Stimulated activated memory B cell treated with anti-CD40 and anti-IgM and Interleukin-4, amounts not matched to agents 10 μg/mL and 1 μg/mL and 100 μg/mL, for 72 hours (primary cell): ENCODE data around the gene KIN.
"Not testable (repeated sequence)": the region's sequence is repeated elsewhere in the genome, so short reads cannot be mapped to it uniquely, and the experiment has no call there.

ENCODE experiments used
- ATAC-seq: fragments of 150-1000 bp; cut with Tn5 transposase; 2 replicates; pipeline ENCODE4 v1.10.0; 2021
- H3K27ac Mint-ChIP-seq: one replicate; pipeline ENCODE4 v1.8.0; 2022; ENCODE audit warnings: mild to moderate bottlenecking, mixed read lengths
- H3K27me3 Mint-ChIP-seq: one replicate; pipeline ENCODE4 v1.8.0; 2022; ENCODE audit warnings: mixed read lengths
- H3K36me3 Mint-ChIP-seq: one replicate; pipeline ENCODE4 v1.8.0; 2022; ENCODE audit warnings: mixed read lengths
- H3K4me1 Mint-ChIP-seq: one replicate; pipeline ENCODE4 v1.8.0; 2022; ENCODE audit warnings: mixed read lengths
- H3K4me3 Mint-ChIP-seq: one replicate; pipeline ENCODE4 v1.8.0; 2022; ENCODE audit warnings: mild to moderate bottlenecking, moderate library complexity, mixed read lengths
- H3K9me3 Mint-ChIP-seq: one replicate; pipeline ENCODE4 v1.8.0; 2022; ENCODE audit warnings: mixed read lengths

The KIN gene

GRCh38 chr10:7810443-7810842 lies 22.6 kb upstream of the KIN start:
- peaks cover 6% of the 10 kb centered on the region for H3K36me3 Mint-ChIP-seq
- H3K4me1 Mint-ChIP-seq, result no peaks in the 10 kb centered on the region
- peaks cover 9% of the 10 kb centered on the region for H3K27me3 Mint-ChIP-seq
- no peak overlapping the region for H3K27ac Mint-ChIP-seq
- ATAC-seq, result no peak
- H3K9me3 Mint-ChIP-seq, result no peaks in the 10 kb centered on the region
- H3K4me3 Mint-ChIP-seq, result no peak overlapping the region

DNA sequence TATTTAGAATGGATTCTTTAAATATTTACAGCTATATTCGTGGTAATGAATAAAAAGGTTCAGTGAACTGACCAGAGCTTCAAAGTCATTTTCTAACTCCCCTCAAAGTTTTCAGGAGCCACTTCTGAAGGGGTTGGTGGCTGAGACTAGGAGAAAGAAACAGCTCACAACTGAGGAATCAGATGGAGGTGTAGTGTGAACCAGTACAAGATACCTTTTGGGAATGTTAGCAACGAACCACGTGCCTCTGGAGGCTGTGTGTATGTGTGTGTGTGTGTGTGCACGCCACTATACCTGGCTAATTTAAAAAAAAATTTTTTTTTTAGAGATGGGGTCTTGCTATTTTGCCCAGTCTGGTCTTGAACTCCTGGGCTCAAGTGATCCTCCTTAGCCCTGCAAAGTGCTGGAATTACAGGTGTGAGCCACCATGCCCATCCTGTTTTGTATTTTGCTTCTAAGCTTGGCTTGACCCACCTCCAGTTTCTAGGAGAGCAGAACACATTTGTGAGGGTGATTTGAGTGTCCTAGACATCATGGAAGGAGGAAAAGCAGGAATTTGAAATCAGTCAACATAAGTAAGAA lies 21.0 kb upstream of the KIN start:
- Mint-ChIP-seq H3K36me3 (peaks cover 22% of the 10 kb centered on the region), H3K4me3 (no peak overlapping the region), H3K27me3 (peaks cover 9% of the 10 kb centered on the region), H3K4me1 (no peaks in the 10 kb centered on the region), H3K9me3 (no peaks in the 10 kb centered on the region), H3K27ac (no peak overlapping the region)
- no peak for ATAC-seq

DNA sequence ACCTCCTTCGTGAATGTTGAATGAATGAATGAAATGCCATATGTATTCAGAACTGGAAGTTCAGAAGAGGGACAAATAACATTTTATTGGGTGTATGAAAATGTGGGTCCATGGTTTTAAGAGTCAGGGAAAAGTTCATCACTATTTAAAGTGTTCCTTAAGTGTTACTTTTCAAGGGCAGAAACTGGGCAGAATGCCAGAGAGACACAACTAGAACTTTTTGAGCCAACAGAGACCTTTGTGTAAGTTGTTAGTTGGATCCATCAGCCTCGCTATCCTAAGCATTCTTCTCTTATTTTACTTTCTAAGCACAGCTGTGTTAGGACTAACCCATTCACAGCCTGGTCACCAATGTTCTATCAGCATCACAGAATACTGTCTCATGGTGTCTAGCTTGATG lies 16.9 kb upstream of the KIN start:
- Mint-ChIP-seq H3K27ac (no peak overlapping the region), H3K4me1 (no peaks in the 10 kb centered on the region), H3K4me3 (no peak overlapping the region), H3K36me3 (peaks cover 36% of the 10 kb centered on the region), H3K27me3 (no peaks in the 10 kb centered on the region), H3K9me3 (no peaks in the 10 kb centered on the region)
- ATAC-seq, result no peak

- Mint-ChIP-seq H3K36me3 (peaks cover 41% of the 10 kb centered on the region), H3K27ac (no peak overlapping the region), H3K4me1 (no peaks in the 10 kb centered on the region), H3K4me3 (no peak overlapping the region), H3K9me3 (no peaks in the 10 kb centered on the region), H3K27me3 (no peaks in the 10 kb centered on the region)
- ATAC-seq, result no peak
Observed at GRCh38 chr10:7804216-7804615, 16.4 kb upstream of the KIN start.

- Mint-ChIP-seq H3K4me3 (no peak overlapping the region), H3K36me3 (peaks cover 51% of the 10 kb centered on the region), H3K27me3 (no peaks in the 10 kb centered on the region), H3K4me1 (no peaks in the 10 kb centered on the region), H3K27ac (no peak overlapping the region), H3K9me3 (no peaks in the 10 kb centered on the region)
- ATAC-seq, result no peak
Observed at GRCh38 chr10:7802606-7803005, 14.8 kb upstream of the KIN start.

- Mint-ChIP-seq H3K36me3 (peaks cover 53% of the 10 kb centered on the region), H3K9me3 (no peaks in the 10 kb centered on the region), H3K27ac (no peak overlapping the region), H3K4me3 (no peak overlapping the region), H3K4me1 (peaks cover 41% of the 10 kb centered on the region), H3K27me3 (no peaks in the 10 kb centered on the region)
- ATAC-seq, result no peak
Observed at GRCh38 chr10:7797582-7797981, 9.8 kb upstream of the KIN start.

- no peaks in the 10 kb centered on the region for H3K27me3 Mint-ChIP-seq
- H3K36me3 Mint-ChIP-seq, result peaks cover 61% of the 10 kb centered on the region
- no peak overlapping the region for H3K4me3 Mint-ChIP-seq
- H3K27ac Mint-ChIP-seq, result no peak overlapping the region
- no peaks in the 10 kb centered on the region for H3K9me3 Mint-ChIP-seq
- ATAC-seq, result no peak
- peaks cover 60% of the 10 kb centered on the region for H3K4me1 Mint-ChIP-seq
Observed at GRCh38 chr10:7795605-7796004, 7.8 kb upstream of the KIN start.

DNA sequence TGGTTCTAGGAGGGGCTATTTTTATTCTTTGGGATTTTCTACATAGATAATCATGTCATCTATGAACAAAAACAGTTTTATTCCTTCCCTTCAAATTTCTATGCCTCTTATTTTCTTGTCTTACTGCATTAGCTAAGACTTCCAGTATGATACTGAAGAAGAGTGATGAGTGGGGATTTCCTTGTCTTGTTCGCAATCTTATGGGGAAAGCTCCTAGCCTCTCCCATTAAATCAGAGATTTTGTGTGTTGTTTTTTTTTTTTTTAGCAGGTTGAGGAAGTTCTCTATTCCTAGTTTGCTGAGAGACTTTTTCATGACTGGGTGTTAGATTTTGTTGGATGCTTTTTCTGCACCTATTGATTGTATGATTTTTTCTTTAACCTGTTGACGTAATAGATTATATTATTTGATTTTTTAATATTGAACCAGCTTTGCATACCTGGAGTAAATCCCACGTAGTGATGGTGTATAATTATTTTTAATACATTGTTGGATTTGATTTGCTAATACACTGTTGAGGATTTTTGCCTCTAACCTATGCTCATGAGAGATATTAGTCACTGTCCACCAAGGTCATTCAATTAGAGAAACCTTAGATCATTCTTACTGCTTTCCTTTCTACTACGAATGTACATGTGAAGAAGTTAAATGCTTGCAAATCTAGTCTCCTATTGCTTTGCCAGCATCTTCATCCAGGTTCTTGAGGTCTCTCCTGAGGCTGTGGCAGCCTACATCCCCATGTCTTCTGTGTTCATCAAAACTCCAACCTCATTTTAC lies 6.6 kb upstream of the KIN start:
- Mint-ChIP-seq H3K4me3 (no peak overlapping the region), H3K27me3 (no peaks in the 10 kb centered on the region), H3K9me3 (no peaks in the 10 kb centered on the region), H3K36me3 (peaks cover 56% of the 10 kb centered on the region), H3K4me1 (peaks cover 71% of the 10 kb centered on the region), H3K27ac (no peak overlapping the region)
- no peak for ATAC-seq

GRCh38 chr10:7792541-7792940 lies 4.7 kb upstream of the KIN start:
- H3K4me3 Mint-ChIP-seq, result no peak overlapping the region
- H3K36me3 Mint-ChIP-seq, result peaks cover 44% of the 10 kb centered on the region
- no peaks in the 10 kb centered on the region for H3K9me3 Mint-ChIP-seq
- no peak for ATAC-seq
- no peaks in the 10 kb centered on the region for H3K27me3 Mint-ChIP-seq
- H3K27ac Mint-ChIP-seq, result no peak overlapping the region
- H3K4me1 Mint-ChIP-seq, result peaks cover 81% of the 10 kb centered on the region

- Mint-ChIP-seq H3K36me3 (peaks cover 17% of the 10 kb centered on the region), H3K27me3 (no peaks in the 10 kb centered on the region), H3K4me3 (no peak overlapping the region), H3K9me3 (no peaks in the 10 kb centered on the region), H3K4me1 (peaks cover 74% of the 10 kb centered on the region), H3K27ac (no peak overlapping the region)
- no peak for ATAC-seq
Observed at GRCh38 chr10:7789390-7789789, 1.6 kb upstream of the KIN start.

DNA sequence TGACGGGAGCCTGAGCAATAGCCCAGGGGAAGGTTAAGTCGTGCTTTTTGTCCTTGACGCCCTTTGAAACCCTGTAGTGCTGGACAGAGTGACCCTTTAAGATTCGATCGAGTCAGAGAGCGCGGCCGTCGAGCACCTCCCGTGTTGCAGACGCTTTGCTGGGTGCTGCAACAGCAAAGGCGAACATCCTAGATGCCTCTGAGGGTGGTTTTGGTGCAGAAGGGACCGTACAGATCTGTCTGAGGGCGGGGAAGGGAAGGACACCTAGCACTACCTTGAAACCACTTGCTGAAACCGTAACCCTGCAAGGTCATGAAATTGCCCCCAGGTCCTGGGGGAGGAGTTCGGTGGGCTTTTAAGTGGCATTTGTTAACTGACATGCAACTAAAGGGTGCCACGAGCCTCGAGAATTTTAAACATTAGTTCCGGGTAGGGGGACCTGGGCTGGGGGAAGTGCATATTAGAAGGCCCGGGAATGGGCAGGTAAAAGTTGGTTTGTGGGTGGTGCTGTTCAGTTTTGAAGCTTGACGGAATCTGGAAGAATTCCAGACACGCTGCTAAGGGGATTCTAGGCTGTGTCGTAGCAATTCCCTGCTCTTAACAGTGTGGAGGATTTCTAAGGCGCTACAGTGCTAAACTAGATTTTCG lies 970 bp upstream of the KIN start:
- no peak overlapping the region for H3K27ac Mint-ChIP-seq
- H3K36me3 Mint-ChIP-seq, result peaks cover 23% of the 10 kb centered on the region
- ATAC-seq, result no peak

GRCh38 chr10:7787150-7787856 lies 490 bp downstream of the KIN start:
- no peak overlapping the region for H3K27ac Mint-ChIP-seq
- H3K4me3 Mint-ChIP-seq, result no peak overlapping the region
- peaks cover 65% of the 10 kb centered on the region for H3K4me1 Mint-ChIP-seq
- ATAC-seq, result peak; percentile 24
- no peaks in the 10 kb centered on the region for H3K9me3 Mint-ChIP-seq
- no peaks in the 10 kb centered on the region for H3K27me3 Mint-ChIP-seq
- H3K36me3 Mint-ChIP-seq, result peaks cover 24% of the 10 kb centered on the region

More for the DNA sequence above, 970 bp upstream of the KIN start:
- H3K4me1 Mint-ChIP-seq, result peaks cover 74% of the 10 kb centered on the region
- H3K27me3 Mint-ChIP-seq, result no peaks in the 10 kb centered on the region
- H3K9me3 Mint-ChIP-seq, result no peaks in the 10 kb centered on the region
- H3K4me3 Mint-ChIP-seq, result no peak overlapping the region

- H3K4me3 Mint-ChIP-seq, result no peak overlapping the region
- no peaks in the 10 kb centered on the region for H3K27me3 Mint-ChIP-seq
- H3K27ac Mint-ChIP-seq, result no peak overlapping the region
- ATAC-seq, result no peak
- no peaks in the 10 kb centered on the region for H3K9me3 Mint-ChIP-seq
- H3K36me3 Mint-ChIP-seq, result peaks cover 22% of the 10 kb centered on the region
- peaks cover 56% of the 10 kb centered on the region for H3K4me1 Mint-ChIP-seq
Observed at GRCh38 chr10:7786430-7786829, 1.4 kb downstream of the KIN start.

DNA sequence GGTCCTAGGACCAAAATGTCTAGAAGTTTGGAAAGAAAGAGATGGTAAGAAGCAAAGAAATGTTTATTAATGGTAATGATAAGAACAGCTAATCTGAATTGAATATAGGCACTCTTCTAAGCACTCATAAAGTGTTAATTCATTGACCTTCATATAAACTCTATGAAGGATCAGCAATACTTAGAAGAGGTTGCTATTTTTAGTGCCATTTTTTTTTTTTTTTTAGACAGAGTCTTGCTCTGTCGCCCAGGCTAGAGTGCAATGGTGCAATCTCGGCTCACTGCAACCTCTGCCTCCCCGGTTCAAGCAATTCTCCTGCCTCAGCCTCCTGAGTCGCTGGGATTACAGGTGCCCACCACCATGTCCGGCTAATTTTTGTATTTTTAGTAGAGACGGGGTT lies 5.6 kb downstream of the KIN start:
- H3K27ac Mint-ChIP-seq, H3K9me3 Mint-ChIP-seq, H3K27me3 Mint-ChIP-seq, H3K4me3 Mint-ChIP-seq, ATAC-seq: not testable (repeated sequence)
- peaks cover 44% of the 10 kb centered on the region for H3K36me3 Mint-ChIP-seq
- peaks cover 34% of the 10 kb centered on the region for H3K4me1 Mint-ChIP-seq

DNA sequence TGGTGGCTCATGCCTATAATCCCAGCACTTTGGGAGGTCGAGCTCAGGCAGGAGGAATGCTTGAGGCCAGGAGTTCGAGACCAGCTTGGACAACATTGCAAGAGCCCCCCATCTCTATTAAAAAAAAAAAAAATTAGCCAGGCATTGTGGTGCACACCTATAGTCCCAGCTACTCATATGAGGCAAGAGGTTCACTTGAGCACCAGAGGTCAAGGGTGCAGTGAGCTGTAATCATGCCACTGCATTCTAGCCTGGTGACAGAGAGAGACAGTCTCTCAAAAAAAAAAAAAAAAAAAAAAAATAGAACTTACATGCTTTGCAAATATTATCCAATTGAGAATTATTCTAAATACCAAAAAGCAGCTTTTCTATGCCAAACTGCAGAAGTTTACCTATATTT lies 11.0 kb downstream of the KIN start:
- no peaks in the 10 kb centered on the region for H3K27me3 Mint-ChIP-seq
- peaks cover 6% of the 10 kb centered on the region for H3K4me1 Mint-ChIP-seq
- no peaks in the 10 kb centered on the region for H3K9me3 Mint-ChIP-seq
- no peak overlapping the region for H3K27ac Mint-ChIP-seq
- ATAC-seq, result no peak
- no peak overlapping the region for H3K4me3 Mint-ChIP-seq
- H3K36me3 Mint-ChIP-seq, result peaks cover 75% of the 10 kb centered on the region
